Thyroid gland (tissue), 4 donors: Measurements from ENCODE around the gene DROSHA.

ENCODE experiments used
- POLR2A ChIP-seq, 2 donors: fragments of 450-650 bp; IDR thresholded peaks; one replicate each; pipeline ENCODE4 v1.6.1; 2017; ENCODE audit warnings: antibody characterized with exemption in 2 of 2, mild to moderate bottlenecking in 2 of 2, moderate library complexity in 1 of 2
- TF ChIP-seq, protein P1 (sequence below), 6 experiments: fragments of 200-600 bp in 3 of 6; fragments of 450-650 bp in 3 of 6; sonication (generic) in 3 of 6; IDR thresholded peaks; one replicate each; pipeline ENCODE4 v1.5.1; 2016 to 2019; ENCODE audit warnings: antibody characterized with exemption in 6 of 6, mild to moderate bottlenecking in 2 of 6, inconsistent platforms in 1 of 6, moderate library complexity in 1 of 6

DNA sequence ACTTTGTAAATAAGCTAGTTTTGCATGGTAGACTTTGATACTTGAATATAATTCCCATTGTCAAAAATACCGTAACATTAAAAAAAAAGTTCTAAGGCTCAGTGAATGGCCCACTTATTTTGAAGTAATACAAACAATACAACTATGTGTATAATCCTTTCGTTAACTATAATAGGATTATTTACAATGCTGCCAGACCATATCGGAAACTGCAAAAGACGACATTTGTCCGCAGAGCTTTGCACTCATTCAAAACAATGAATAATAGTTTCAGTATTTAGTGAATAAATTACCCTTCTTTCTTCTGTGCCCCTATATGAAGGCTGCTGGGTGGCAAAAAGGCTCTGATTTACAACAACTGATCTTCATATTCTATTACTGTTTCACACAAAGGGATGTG is 121.8 kb downstream of the DROSHA start:
- TF ChIP-seq POLR2A (IDR thresholded peaks at IDR 0.05): no peak
- TF ChIP-seq, protein P1, sequence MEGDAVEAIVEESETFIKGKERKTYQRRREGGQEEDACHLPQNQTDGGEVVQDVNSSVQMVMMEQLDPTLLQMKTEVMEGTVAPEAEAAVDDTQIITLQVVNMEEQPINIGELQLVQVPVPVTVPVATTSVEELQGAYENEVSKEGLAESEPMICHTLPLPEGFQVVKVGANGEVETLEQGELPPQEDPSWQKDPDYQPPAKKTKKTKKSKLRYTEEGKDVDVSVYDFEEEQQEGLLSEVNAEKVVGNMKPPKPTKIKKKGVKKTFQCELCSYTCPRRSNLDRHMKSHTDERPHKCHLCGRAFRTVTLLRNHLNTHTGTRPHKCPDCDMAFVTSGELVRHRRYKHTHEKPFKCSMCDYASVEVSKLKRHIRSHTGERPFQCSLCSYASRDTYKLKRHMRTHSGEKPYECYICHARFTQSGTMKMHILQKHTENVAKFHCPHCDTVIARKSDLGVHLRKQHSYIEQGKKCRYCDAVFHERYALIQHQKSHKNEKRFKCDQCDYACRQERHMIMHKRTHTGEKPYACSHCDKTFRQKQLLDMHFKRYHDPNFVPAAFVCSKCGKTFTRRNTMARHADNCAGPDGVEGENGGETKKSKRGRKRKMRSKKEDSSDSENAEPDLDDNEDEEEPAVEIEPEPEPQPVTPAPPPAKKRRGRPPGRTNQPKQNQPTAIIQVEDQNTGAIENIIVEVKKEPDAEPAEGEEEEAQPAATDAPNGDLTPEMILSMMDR (IDR thresholded peaks at IDR 0.05): no peak
